Measurements from ENCODE around the gene AFAP1L2.

GRCh38 chr10:114332301-114333192 lies 71.8 kb downstream of the AFAP1L2 start:
- TF ChIP-seq POLR2AphosphoS5 (IDR thresholded peaks at IDR 0.05; ENCODE audit: low read depth, low read length) (no peak), TAF1 (IDR thresholded peaks at IDR 0.05; ENCODE audit: borderline replicate concordance, low read depth, low read length) (no peak), POLR2A (IDR thresholded peaks at IDR 0.05; ENCODE audit: low read depth, low read length) (no peak)
